Tibial nerve (tissue), 3 donors: ENCODE measurements around the gene PRMT5.

Experiments used
- POLR2A ChIP-seq, 2 donors: fragments of 450-650 bp; IDR thresholded peaks; one replicate each; pipeline ENCODE4 v1.6.1; 2017; ENCODE audit warnings: antibody characterized with exemption in 2 of 2, mild to moderate bottlenecking in 2 of 2, moderate library complexity in 2 of 2
- TF ChIP-seq, protein P1 (sequence below), 5 experiments: fragments of 200-600 bp in 3 of 5; fragments of 450-650 bp in 2 of 5; sonication (generic) in 3 of 5; IDR thresholded peaks; one replicate each; pipeline ENCODE4 v1.5.1; 2016 to 2019; ENCODE audit warnings: antibody characterized with exemption in 5 of 5, mild to moderate bottlenecking in 3 of 5, moderate library complexity in 2 of 5

DNA sequence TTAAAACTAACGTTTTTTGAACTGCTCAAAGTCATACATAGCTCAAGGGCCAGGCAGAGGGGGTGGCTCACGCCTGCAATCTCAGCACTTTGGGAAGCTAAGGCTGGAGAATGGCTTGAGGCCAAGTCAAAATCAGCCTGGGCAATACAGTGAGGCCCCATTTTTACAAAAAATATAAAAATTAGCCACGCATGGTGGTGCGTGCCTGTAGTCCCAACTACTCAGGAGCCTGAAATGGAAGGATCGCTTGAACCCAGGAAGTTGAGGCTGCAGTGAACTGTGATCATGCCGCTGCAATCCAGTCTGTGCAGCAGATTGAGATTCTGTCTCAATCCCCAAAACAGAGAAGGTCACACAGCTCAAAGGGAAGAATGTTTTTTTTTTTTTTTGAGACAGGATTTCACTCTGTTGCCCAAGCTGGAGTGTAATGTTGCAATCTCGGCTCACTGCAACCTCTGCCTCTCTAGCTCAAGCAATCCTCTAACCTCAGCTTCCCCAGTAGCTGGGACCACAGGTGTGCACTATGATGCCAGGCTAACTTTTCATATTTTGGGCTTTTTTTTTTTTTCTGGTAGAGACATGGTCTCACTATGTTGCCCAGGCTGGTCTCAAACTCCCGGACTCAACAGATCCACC lies 13.2 kb downstream of the PRMT5 start:
- TF ChIP-seq, protein P1, sequence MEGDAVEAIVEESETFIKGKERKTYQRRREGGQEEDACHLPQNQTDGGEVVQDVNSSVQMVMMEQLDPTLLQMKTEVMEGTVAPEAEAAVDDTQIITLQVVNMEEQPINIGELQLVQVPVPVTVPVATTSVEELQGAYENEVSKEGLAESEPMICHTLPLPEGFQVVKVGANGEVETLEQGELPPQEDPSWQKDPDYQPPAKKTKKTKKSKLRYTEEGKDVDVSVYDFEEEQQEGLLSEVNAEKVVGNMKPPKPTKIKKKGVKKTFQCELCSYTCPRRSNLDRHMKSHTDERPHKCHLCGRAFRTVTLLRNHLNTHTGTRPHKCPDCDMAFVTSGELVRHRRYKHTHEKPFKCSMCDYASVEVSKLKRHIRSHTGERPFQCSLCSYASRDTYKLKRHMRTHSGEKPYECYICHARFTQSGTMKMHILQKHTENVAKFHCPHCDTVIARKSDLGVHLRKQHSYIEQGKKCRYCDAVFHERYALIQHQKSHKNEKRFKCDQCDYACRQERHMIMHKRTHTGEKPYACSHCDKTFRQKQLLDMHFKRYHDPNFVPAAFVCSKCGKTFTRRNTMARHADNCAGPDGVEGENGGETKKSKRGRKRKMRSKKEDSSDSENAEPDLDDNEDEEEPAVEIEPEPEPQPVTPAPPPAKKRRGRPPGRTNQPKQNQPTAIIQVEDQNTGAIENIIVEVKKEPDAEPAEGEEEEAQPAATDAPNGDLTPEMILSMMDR (IDR thresholded peaks at IDR 0.05), result no peak
- no peak for TF ChIP-seq POLR2A (IDR thresholded peaks at IDR 0.05)
